Caco-2 (cell line): Measurements from ENCODE around the gene THSD8. TPM values are rescaled to one million over a fixed set of nuclear protein-coding genes. Genes with fewer than 3 reads are reported as not detected.

Source experiments
- BruUV-seq: library from RNA; stranded (reverse); fragments of 400-500 nt; replicated peaks from 2 replicates; lab custom pipeline; 2021; lab: Mats Ljungman, UMichigan
- CTCF ChIA-PET: fragments of 300-600 bp; sonication (Branson Sonifier 250); formaldehyde crosslinking; loops from one replicate; lab custom pipeline; 2022; ENCODE audit warnings: antibody characterized with exemption; lab: Charles Lee
- POLR2A ChIA-PET: fragments of 300-600 bp; sonication (Branson Sonifier 250); formaldehyde crosslinking; loops from one replicate; lab custom pipeline; 2022; ENCODE audit warnings: antibody characterized with exemption; lab: Charles Lee
- DNase-seq, 2 experiments: peaks; one replicate each; pipeline versions ENCODE4 v3.0.0 to v3.0.0-alpha.2; 2020 to 2022
- H3K27me3 ChIP-seq: replicated peaks from 2 replicates; pipeline ENCODE4 v1.6.0; 2011; ENCODE audit warnings: low read length; ENCODE audit not compliant: control insufficient read depth, insufficient read depth
- H3K36me3 ChIP-seq: 2 replicates; pipeline ENCODE4 v1.5.1; 2011; ENCODE audit warnings: low read length; ENCODE audit not compliant: control insufficient read depth, insufficient read depth
- H3K4me1 ChIP-seq: fragments of 250-450 bp; sonication (Bioruptor Pico); 2 replicates; pipeline ENCODE4 v1.5.1; 2020; ENCODE audit warnings: mild to moderate bottlenecking
- H3K4me3 ChIP-seq: 2 replicates; pipeline ENCODE4 v1.5.1; 2011; ENCODE audit warnings: low read depth, mild to moderate bottlenecking, control low read depth, low read length
- H3K9me3 ChIP-seq: fragments of 250-450 bp; sonication (Bioruptor Pico); 2 replicates; pipeline ENCODE4 v1.5.1; 2020; ENCODE audit warnings: mild to moderate bottlenecking, moderate library complexity
- H3K27ac Mint-ChIP-seq: one replicate; pipeline ENCODE4 v1.8.0; 2022; ENCODE audit warnings: mixed read lengths; ENCODE audit not compliant: unreplicated experiment
- H3K27me3 Mint-ChIP-seq: one replicate; pipeline ENCODE4 v1.8.0; 2022; ENCODE audit warnings: mixed read lengths; ENCODE audit not compliant: insufficient read depth, unreplicated experiment
- H3K36me3 Mint-ChIP-seq: one replicate; pipeline ENCODE4 v1.8.0; 2022; ENCODE audit warnings: mild to moderate bottlenecking, mixed read lengths; ENCODE audit not compliant: insufficient read depth, unreplicated experiment
- H3K4me1 Mint-ChIP-seq: one replicate; pipeline ENCODE4 v1.8.0; 2022; ENCODE audit warnings: low read depth, mixed read lengths; ENCODE audit not compliant: unreplicated experiment
- H3K4me3 Mint-ChIP-seq: one replicate; pipeline ENCODE4 v1.8.0; 2022; ENCODE audit warnings: mild to moderate bottlenecking, moderate library complexity, mixed read lengths; ENCODE audit not compliant: unreplicated experiment
- H3K9me3 Mint-ChIP-seq: one replicate; pipeline ENCODE4 v1.8.0; 2022; ENCODE audit warnings: mixed read lengths; ENCODE audit not compliant: unreplicated experiment
- CTCF ChIP-seq, 2 experiments: fragments of 200-600 bp in 1 of 2; IDR thresholded peaks; 1 replicate in 1 of 2; 2 replicates in 1 of 2; pipeline versions ENCODE4 v1.5.1 to v1.8.0; 2011 to 2022; ENCODE audit warnings: antibody characterized with exemption in 1 of 2, control low read depth in 1 of 2, inconsistent platforms in 1 of 2, low read depth in 1 of 2, low read length in 1 of 2, mild to moderate bottlenecking in 1 of 2, moderate library complexity in 1 of 2; ENCODE audit not compliant: insufficient read depth in 1 of 2, severe bottlenecking in 1 of 2, unreplicated experiment in 1 of 2
- intact Hi-C: fragments of 100-400 bp; cut with micrococcal nuclease; formaldehyde crosslinking; loops from one replicate; pipeline ENCODE4 v1.10.0; 2022; ENCODE audit not compliant: unreplicated experiment
- total RNA-seq: library from RNA; stranded (reverse); gene quantifications from 2 replicates; pipeline ENCODE4 v1.2.3, GENCODE V29; 2022

Gene THSD8
- total RNA-seq, 1 experiment from 2014 or later: 25.9 TPM

GRCh38 chr19:12793290-12794195, 8.3 kb upstream of the THSD8 start:
- Histone ChIP-seq H3K9me3 (no peaks in the 10 kb centered on the region), H3K4me3 (peak overlapping the region; percentile 93), H3K36me3 (no peaks in the 10 kb centered on the region; the same call in 1 of the 2 replicates), H3K4me1 (peaks cover 24% of the 10 kb centered on the region), H3K27me3 (no peaks in the 10 kb centered on the region)
- Mint-ChIP-seq H3K27me3 (no peaks in the 10 kb centered on the region), H3K4me3 (peak overlapping the region; percentile 92), H3K4me1 (peaks cover 23% of the 10 kb centered on the region), H3K9me3 (no peaks in the 10 kb centered on the region), H3K36me3 (peaks cover 57% of the 10 kb centered on the region), H3K27ac (peak overlapping the region; percentile 83)
- intact Hi-C loops: loop anchor here (5.0 kb wide), 1 partner anchor 359 kb away; the partner anchor contains the start of genes IER2 and STX10
- TF ChIP-seq CTCF (IDR thresholded peaks at IDR 0.05; ENCODE audit: insufficient read depth in 1 of 2, low read depth in 1 of 2, low read length in 1 of 2, severe bottlenecking in 1 of 2, unreplicated experiment in 1 of 2): no peak
- POLR2A ChIA-PET: interaction anchor here (0.6 to 3.0 kb wide), 9 partner anchors 9 to 1375 kb away, joined by 3 to 36 read pairs (median 6); partner anchors contain the start of genes GET3, PRDX2, RGL3 and THSD8
- no TSS peak for BruUV-seq
- DNase-seq: peak; percentile 89 to 94
- CTCF ChIA-PET: interaction anchor here (0.5 to 3.7 kb wide), 9 partner anchors 11 to 183 kb away, joined by 3 to 38 read pairs (median 5); partner anchors contain the start of gene TRIR

GRCh38 chr19:12794196-12794941, 7.5 kb upstream of the THSD8 start:
- intact Hi-C loops: loop anchor here (5.0 kb wide), 1 partner anchor 358 kb away; the partner anchor contains the start of genes IER2 and STX10
- TF ChIP-seq CTCF (IDR thresholded peaks at IDR 0.05; ENCODE audit: insufficient read depth in 1 of 2, low read depth in 1 of 2, low read length in 1 of 2, severe bottlenecking in 1 of 2, unreplicated experiment in 1 of 2): no peak
- H3K36me3 Mint-ChIP-seq: peaks cover 57% of the 10 kb centered on the region
- no TSS peak for BruUV-seq
- POLR2A ChIA-PET: interaction anchor here (0.6 to 2.4 kb wide), 3 partner anchors 8 to 57 kb away, joined by 6 to 10 read pairs (median 6); partner anchors contain the start of genes GET3, PRDX2 and THSD8
- H3K9me3 Mint-ChIP-seq: no peaks in the 10 kb centered on the region
- DNase-seq: no peak
- H3K27me3 Mint-ChIP-seq: no peaks in the 10 kb centered on the region
- Histone ChIP-seq H3K36me3 (no peaks in the 10 kb centered on the region; the same call in 1 of the 2 replicates), H3K4me1 (peaks cover 15% of the 10 kb centered on the region), H3K4me3 (peak overlapping the region; percentile 93), H3K27me3 (no peaks in the 10 kb centered on the region), H3K9me3 (no peaks in the 10 kb centered on the region)
- peak overlapping the region; percentile 92 for H3K4me3 Mint-ChIP-seq
- peak overlapping the region; percentile 32 for H3K27ac Mint-ChIP-seq
- CTCF ChIA-PET: interaction anchor here (1.0 to 3.7 kb wide), 2 partner anchors 17 to 33 kb away, joined by 6 to 38 read pairs; no protein-coding TSS in a partner anchor
- peaks cover 15% of the 10 kb centered on the region for H3K4me1 Mint-ChIP-seq
